Ecto neural progenitor cell (in vitro differentiated cells): ENCODE measurements around the gene EVI5.
"Not testable (repeated sequence)": the region's sequence is repeated elsewhere in the genome, so short reads cannot be mapped to it uniquely, and the experiment has no call there.

Experiments used
- DNase-seq: peaks from one replicate; pipeline ENCODE4 v3.0.0-alpha.2; 2018; ENCODE audit warnings: low spot score

EVI5 gene

GRCh38 chr1:92791487-92792066 lies 6.7 kb upstream of the EVI5 start:
- no peak for DNase-seq

- no peak for DNase-seq
These were observed 6.0 kb upstream of the EVI5 start for GRCh38 chr1:92790867-92791266.

- DNase-seq: no peak
These were observed 5.2 kb upstream of the EVI5 start for GRCh38 chr1:92790081-92790480.

- DNase-seq: no peak
These were observed 1.4 kb upstream of the EVI5 start for GRCh38 chr1:92786111-92786901.

- no peak for DNase-seq
These were observed 778 bp downstream of the EVI5 start for GRCh38 chr1:92784021-92784638.

GRCh38 chr1:92783550-92783949 lies 1.4 kb downstream of the EVI5 start:
- peak; percentile 50 for DNase-seq

- DNase-seq: no peak
These were observed 6.5 kb downstream of the EVI5 start for GRCh38 chr1:92778376-92778775.

- no peak for DNase-seq
These were observed 10.5 kb downstream of the EVI5 start for GRCh38 chr1:92774407-92774806.

- not testable (repeated sequence) for DNase-seq
These were observed 11.2 kb downstream of the EVI5 start for GRCh38 chr1:92773749-92774148.

GRCh38 chr1:92769856-92770255 lies 15.1 kb downstream of the EVI5 start:
- no peak for DNase-seq

GRCh38 chr1:92768915-92769314 lies 16.0 kb downstream of the EVI5 start:
- no peak for DNase-seq

- no peak for DNase-seq
These were observed 16.6 kb downstream of the EVI5 start for GRCh38 chr1:92768296-92768695.

GRCh38 chr1:92764116-92764515 lies 20.8 kb downstream of the EVI5 start:
- DNase-seq: no peak

GRCh38 chr1:92762355-92762754 lies 22.6 kb downstream of the EVI5 start:
- DNase-seq: no peak

- DNase-seq: no peak
These were observed 25.5 kb downstream of the EVI5 start for GRCh38 chr1:92759361-92759760.

- DNase-seq: no peak
These were observed 28.4 kb downstream of the EVI5 start for GRCh38 chr1:92756537-92756936.

GRCh38 chr1:92755541-92756461 lies 29.1 kb downstream of the EVI5 start:
- DNase-seq: no peak

GRCh38 chr1:92754719-92755050 lies 30.2 kb downstream of the EVI5 start:
- DNase-seq: no peak

GRCh38 chr1:92754000-92754718 lies 30.7 kb downstream of the EVI5 start:
- no peak for DNase-seq

- DNase-seq: no peak
These were observed 32.2 kb downstream of the EVI5 start for GRCh38 chr1:92752719-92753118.

GRCh38 chr1:92749024-92749634 lies 35.8 kb downstream of the EVI5 start:
- no peak for DNase-seq
